ENCODE data around the gene DPPA3.

DNA sequence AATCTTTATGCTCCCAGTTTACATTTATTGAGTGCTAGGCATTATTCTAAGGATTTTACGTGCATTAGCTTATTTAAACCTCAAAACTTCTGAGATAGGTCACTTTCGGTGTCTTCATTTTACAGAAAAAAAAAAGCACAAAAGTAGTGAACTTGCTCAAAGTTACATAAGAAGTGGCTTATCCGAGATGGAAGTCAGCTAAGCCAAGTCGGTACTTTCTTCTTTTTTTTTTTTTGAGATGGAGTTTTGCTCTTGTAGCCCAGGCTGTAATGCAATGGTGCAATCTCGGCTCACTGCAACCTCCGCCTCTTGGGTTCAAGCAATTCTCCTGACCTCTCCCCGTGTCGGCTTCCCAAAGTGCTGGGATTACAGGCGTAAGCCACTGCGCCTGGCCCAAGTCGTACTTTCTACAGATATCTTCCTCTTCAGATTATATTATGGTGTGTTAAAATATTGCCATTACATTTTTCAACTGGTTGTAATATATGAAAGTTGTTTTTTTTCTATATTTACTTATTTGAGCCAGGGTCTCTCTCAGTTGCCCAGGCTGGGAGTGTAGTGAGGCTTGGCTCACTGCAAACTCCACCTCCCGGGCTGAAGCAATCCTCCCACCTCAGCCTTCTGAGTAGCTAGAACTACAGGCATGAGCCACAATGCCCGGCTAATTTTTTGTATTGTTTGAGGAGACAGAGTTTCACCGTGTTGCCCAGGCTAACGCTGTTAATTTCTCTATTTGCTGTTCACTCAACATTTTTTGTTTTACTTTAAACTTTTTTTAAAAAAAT, 8.9 kb downstream of the DPPA3 start:
- TF ChIP-seq, protein P1, sequence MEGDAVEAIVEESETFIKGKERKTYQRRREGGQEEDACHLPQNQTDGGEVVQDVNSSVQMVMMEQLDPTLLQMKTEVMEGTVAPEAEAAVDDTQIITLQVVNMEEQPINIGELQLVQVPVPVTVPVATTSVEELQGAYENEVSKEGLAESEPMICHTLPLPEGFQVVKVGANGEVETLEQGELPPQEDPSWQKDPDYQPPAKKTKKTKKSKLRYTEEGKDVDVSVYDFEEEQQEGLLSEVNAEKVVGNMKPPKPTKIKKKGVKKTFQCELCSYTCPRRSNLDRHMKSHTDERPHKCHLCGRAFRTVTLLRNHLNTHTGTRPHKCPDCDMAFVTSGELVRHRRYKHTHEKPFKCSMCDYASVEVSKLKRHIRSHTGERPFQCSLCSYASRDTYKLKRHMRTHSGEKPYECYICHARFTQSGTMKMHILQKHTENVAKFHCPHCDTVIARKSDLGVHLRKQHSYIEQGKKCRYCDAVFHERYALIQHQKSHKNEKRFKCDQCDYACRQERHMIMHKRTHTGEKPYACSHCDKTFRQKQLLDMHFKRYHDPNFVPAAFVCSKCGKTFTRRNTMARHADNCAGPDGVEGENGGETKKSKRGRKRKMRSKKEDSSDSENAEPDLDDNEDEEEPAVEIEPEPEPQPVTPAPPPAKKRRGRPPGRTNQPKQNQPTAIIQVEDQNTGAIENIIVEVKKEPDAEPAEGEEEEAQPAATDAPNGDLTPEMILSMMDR (IDR thresholded peaks at IDR 0.05), result no peak
- no peak for TF ChIP-seq POLR2A (IDR thresholded peaks at IDR 0.05)

Data from breast epithelium (tissue), 3 donors.